Kidney (tissue), 14 donors: Measurements from ENCODE around the gene TNS3. TPM values are rescaled to one million over a fixed set of nuclear protein-coding genes. Genes with fewer than 3 reads are reported as not detected.

Experiments
- DNase-seq, 5 donors: peaks; one replicate each; pipeline ENCODE4 v3.0.0-alpha.2; 2013 to 2020
- FAIRE-seq: peaks from 2 replicates; lab custom pipeline; 2012; peaks lifted over from hg19 to GRCh38; lab: Jason Lieb, UNC
- H3K27ac ChIP-seq, 2 donors: one replicate each; pipeline ENCODE4 v1.7.0; 2013; ENCODE audit warnings: low read depth in 2 of 2, low read length in 2 of 2, inconsistent platforms in 1 of 2
- H3K27me3 ChIP-seq: one replicate; pipeline ENCODE4 v1.7.1; 2013; ENCODE audit warnings: low read length, inconsistent platforms; ENCODE audit not compliant: control insufficient read depth, insufficient read depth
- H3K36me3 ChIP-seq, 3 donors: one replicate each; pipeline versions ENCODE4 v1.7.0 to v1.7.1; 2013; ENCODE audit warnings: low read length in 3 of 3, control low read depth in 1 of 3, inconsistent platforms in 1 of 3; ENCODE audit not compliant: insufficient read depth in 3 of 3, control insufficient read depth in 2 of 3
- H3K4me1 ChIP-seq, 3 donors: one replicate each; pipeline versions ENCODE4 v1.7.0 to v1.7.1; 2013; ENCODE audit warnings: low read length in 3 of 3, inconsistent platforms in 1 of 3, low read depth in 1 of 3; ENCODE audit not compliant: control insufficient read depth in 2 of 3, insufficient read depth in 2 of 3
- H3K4me3 ChIP-seq, 3 donors: one replicate each; pipeline versions ENCODE4 v1.7.0 to v1.8.1; 2013; ENCODE audit warnings: low read length in 3 of 3, control low read depth in 1 of 3, inconsistent platforms in 1 of 3
- H3K9ac ChIP-seq, 3 donors: one replicate each; pipeline versions ENCODE4 v1.7.0 to v1.7.1; 2013; ENCODE audit warnings: low read length in 3 of 3, control low read depth in 1 of 3, inconsistent platforms in 1 of 3
- H3K9me3 ChIP-seq, 3 donors: one replicate each; pipeline versions ENCODE4 v1.7.0 to v1.7.1; 2013; ENCODE audit warnings: low read length in 3 of 3, control low read depth in 1 of 3, inconsistent platforms in 1 of 3; ENCODE audit not compliant: control insufficient read depth in 2 of 3, insufficient read depth in 1 of 3
- intact Hi-C: fragments of 100-400 bp; cut with DNase I; formaldehyde crosslinking; loops from one replicate; pipeline ENCODE4 v1.11.1; 2022
- polyA plus RNA-seq: library from polyadenylated mRNA; stranded (reverse); fragments of 350-450 nt; fragmentation: Illumina TruSeq; extraction: RNeasy Lipid Tissue Mini Kit (QIAGEN cat#74804); gene quantifications from one replicate; pipeline ENCODE4 v1.2.3, GENCODE V29; 2014; ENCODE audit warnings: low read depth, low replicate concordance; ENCODE audit not compliant: insufficient read depth
- total RNA-seq: library from RNA; stranded (reverse); fragmentation: NEBNext Ultra II Directional; extraction: Animal tissue kit (Norgen Biotek cat#: 25700); gene quantifications from one replicate; pipeline ENCODE4 v1.2.1, GENCODE V29; 2021
- TF ChIP-seq, protein P1 (sequence below): IDR thresholded peaks from 3 replicates; pipeline ENCODE4 v1.5.1; 2012; ENCODE audit warnings: mild to moderate bottlenecking, moderate library complexity, borderline replicate concordance; ENCODE audit not compliant: insufficient read depth; ENCODE audit errors: extremely low read depth
- donor health status: control.
- donor health status: control.
- donor health status: control.
- donor health status: control.
- donor health status: control.
- donor health status: DM: yes; HTN: yes; CAD: no.
- donor health status: Normal renal cell carcinoma (clear cell type).

The TNS3 gene
- total and polyA plus RNA-seq, 2 donors from 2014 or later = 38.4 to 198 TPM

DNA sequence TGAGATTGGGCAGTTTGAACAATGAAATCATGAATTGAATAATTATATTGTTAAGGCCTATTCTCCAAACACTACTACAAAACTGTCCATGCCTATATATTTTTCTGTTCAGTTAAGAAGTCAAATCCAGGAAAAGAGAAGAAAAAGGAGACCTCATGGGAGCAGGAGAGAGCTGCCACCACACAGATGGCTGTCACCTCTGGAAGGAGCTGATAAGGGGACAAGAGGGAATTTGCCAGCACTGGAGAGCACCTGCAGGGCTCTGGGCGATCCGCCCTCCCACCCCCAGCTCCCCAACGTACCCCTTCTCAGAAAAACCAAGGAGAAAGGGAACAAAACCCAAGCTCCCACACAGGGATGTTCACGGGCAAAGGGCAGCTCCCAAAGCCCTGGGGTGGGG, 227.8 kb downstream of the TNS3 start:
- Histone ChIP-seq H3K27me3 (no peaks in the 10 kb centered on the region), H3K9me3 (peaks cover 0 to 1% (median 0%) of the 10 kb centered on the region in 3 donors), H3K4me1 (peaks cover 0 to 7% (median 3%) of the 10 kb centered on the region in 3 donors), H3K27ac (no peak overlapping the region), H3K9ac (no peak overlapping the region), H3K4me3 (no peak overlapping the region), H3K36me3 (peaks cover 3 to 15% (median 3%) of the 10 kb centered on the region in 3 donors)
- DNase-seq (no peak), FAIRE-seq (no peak)
- intact Hi-C loops = no loop called here
- TF ChIP-seq, protein P1, sequence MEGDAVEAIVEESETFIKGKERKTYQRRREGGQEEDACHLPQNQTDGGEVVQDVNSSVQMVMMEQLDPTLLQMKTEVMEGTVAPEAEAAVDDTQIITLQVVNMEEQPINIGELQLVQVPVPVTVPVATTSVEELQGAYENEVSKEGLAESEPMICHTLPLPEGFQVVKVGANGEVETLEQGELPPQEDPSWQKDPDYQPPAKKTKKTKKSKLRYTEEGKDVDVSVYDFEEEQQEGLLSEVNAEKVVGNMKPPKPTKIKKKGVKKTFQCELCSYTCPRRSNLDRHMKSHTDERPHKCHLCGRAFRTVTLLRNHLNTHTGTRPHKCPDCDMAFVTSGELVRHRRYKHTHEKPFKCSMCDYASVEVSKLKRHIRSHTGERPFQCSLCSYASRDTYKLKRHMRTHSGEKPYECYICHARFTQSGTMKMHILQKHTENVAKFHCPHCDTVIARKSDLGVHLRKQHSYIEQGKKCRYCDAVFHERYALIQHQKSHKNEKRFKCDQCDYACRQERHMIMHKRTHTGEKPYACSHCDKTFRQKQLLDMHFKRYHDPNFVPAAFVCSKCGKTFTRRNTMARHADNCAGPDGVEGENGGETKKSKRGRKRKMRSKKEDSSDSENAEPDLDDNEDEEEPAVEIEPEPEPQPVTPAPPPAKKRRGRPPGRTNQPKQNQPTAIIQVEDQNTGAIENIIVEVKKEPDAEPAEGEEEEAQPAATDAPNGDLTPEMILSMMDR = no peak

DNA sequence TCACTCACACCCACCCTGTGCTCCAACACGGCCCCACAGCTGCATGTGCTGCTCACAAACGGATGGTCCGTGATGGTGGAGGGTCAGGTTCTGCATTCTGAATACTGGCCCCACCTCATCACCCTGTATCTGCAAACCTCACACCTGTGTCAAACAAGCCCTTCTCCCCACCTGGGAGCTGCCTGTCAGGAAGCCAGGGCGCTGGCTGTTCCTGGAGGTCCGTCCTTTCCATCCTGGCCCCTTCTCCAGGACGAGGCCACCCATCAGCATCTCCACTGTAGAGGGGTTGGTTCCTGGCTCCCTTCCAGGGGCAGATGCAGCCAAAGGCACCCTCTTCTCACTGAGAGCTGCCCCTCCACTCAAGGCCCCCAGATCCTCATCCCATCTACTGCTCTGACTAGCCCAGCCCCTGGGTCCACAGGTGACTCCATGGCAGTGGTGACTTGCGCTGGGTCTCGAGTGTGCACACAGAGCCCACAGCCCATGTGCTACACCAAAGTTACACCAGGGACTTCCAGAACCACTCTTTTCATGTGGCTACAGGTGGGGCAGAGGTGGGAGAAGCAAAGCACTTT, 229.4 kb downstream of the TNS3 start:
- TF ChIP-seq, protein P1 = no peak
- no peaks in the 10 kb centered on the region for H3K27me3 ChIP-seq
- no peak overlapping the region for H3K27ac ChIP-seq
- intact Hi-C loops = no loop called here
- FAIRE-seq = no peak
- H3K4me1 ChIP-seq = peaks cover 0 to 7% (median 3%) of the 10 kb centered on the region in 3 donors
- H3K4me3 ChIP-seq = no peak overlapping the region
- peaks cover 0 to 1% (median 0%) of the 10 kb centered on the region in 3 donors for H3K9me3 ChIP-seq
- DNase-seq = peak in 1 of 5 donors; percentile 20
- peaks cover 3 to 15% (median 9%) of the 10 kb centered on the region in 3 donors for H3K36me3 ChIP-seq
- H3K9ac ChIP-seq = no peak overlapping the region

DNA sequence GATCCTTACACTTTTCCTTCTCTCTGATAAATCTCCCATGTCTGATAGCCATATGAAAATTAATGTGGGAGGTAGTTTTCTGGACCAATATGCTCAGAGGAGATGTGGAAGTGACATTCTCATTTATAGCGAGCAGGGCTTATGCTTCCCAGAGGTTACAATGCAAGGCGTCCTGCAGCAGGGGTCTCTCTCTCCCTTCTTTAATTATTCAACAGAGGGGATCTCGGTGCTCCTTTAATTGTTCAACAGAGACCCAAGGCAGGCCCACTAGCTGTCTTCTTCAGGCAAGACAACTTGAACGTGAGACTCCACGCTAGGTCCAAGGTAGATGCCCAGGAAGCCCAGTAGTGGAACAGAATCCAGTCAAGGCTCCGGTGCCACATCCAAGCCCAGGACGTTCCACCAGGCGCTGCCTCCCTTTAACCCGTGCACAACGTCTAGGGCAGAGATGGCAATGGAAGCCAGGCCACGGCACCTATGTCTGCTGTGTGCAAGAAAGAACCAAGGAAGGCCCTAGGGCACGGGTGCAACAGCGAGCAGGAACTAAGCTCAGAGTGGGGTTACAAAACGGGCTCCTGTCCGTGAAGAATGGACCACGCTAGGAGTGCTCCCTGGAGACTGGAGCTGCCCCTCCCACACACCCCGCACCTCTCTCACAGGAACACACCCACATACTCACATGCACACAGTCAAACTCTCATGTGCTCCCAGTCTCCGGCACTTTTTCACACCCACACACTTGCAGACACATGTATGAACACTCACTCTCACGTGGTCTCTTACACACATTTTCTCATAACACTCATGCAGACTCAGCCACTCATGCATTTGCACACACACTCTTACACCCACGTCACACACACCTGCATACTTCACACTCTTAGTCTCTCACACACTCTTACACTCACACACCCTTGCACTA, 230.4 kb downstream of the TNS3 start:
- FAIRE-seq (no peak), DNase-seq (peak in 3 of 5 donors; percentile 32 to 63 (median 36))
- Histone ChIP-seq H3K36me3 (peaks cover 3 to 15% (median 11%) of the 10 kb centered on the region in 3 donors), H3K9ac (no peak overlapping the region), H3K27me3 (no peaks in the 10 kb centered on the region), H3K27ac (no peak overlapping the region), H3K4me3 (no peak overlapping the region), H3K4me1 (peaks cover 0 to 4% (median 0%) of the 10 kb centered on the region in 3 donors), H3K9me3 (peaks cover 0 to 1% (median 0%) of the 10 kb centered on the region in 3 donors)
- intact Hi-C loops = no loop called here
- TF ChIP-seq, protein P1 = no peak
